ENCODE results near the gene NR5A1.

Gene NR5A1

GRCh38 chr9:124472770-124473169 lies 34.4 kb downstream of the NR5A1 start:
- Histone ChIP-seq H3K9ac (ENCODE audit: low read length in 2 of 2) (no peak overlapping the region), H3K27me3 (ENCODE audit: control insufficient read depth in 1 of 2, insufficient read depth in 2 of 2, low read length in 2 of 2) (peaks cover 23 to 25% of the 10 kb centered on the region in 2 donors), H3K27ac (ENCODE audit: low read length) (no peak overlapping the region), H3K4me1 (ENCODE audit: control insufficient read depth, insufficient read depth, low read length) (no peaks in the 10 kb centered on the region), H3K9me3 (ENCODE audit: control insufficient read depth in 2 of 2, low read length in 2 of 2) (no peaks in the 10 kb centered on the region), H3K36me3 (ENCODE audit: control insufficient read depth in 2 of 2, insufficient read depth in 2 of 2, low read length in 2 of 2) (no peaks in the 10 kb centered on the region), H3K4me3 (ENCODE audit: low read length in 2 of 2) (no peak overlapping the region)

GRCh38 chr9:124471761-124472160 lies 35.4 kb downstream of the NR5A1 start:
- Histone ChIP-seq H3K27me3 (ENCODE audit: control insufficient read depth in 1 of 2, insufficient read depth in 2 of 2, low read length in 2 of 2) (peaks cover 16 to 17% of the 10 kb centered on the region in 2 donors), H3K9ac (ENCODE audit: low read length in 2 of 2) (no peak overlapping the region)

GRCh38 chr9:124470726-124471125 lies 36.5 kb downstream of the NR5A1 start:
- Histone ChIP-seq H3K36me3 (ENCODE audit: control insufficient read depth in 2 of 2, insufficient read depth in 2 of 2, low read length in 2 of 2) (no peaks in the 10 kb centered on the region), H3K9ac (ENCODE audit: low read length in 2 of 2) (no peak overlapping the region), H3K27ac (ENCODE audit: low read length) (no peak overlapping the region), H3K4me3 (ENCODE audit: low read length in 2 of 2) (no peak overlapping the region), H3K27me3 (ENCODE audit: control insufficient read depth in 1 of 2, insufficient read depth in 2 of 2, low read length in 2 of 2) (peaks cover 6 to 8% of the 10 kb centered on the region in 2 donors), H3K9me3 (ENCODE audit: control insufficient read depth in 2 of 2, low read length in 2 of 2) (no peaks in the 10 kb centered on the region), H3K4me1 (ENCODE audit: control insufficient read depth, insufficient read depth, low read length) (no peaks in the 10 kb centered on the region)

More at GRCh38 chr9:124471761-124472160, 35.4 kb downstream of the NR5A1 start:
- H3K4me1 ChIP-seq (ENCODE audit: control insufficient read depth, insufficient read depth, low read length): no peaks in the 10 kb centered on the region
- no peaks in the 10 kb centered on the region for H3K9me3 ChIP-seq (ENCODE audit: control insufficient read depth in 2 of 2, low read length in 2 of 2)
- no peaks in the 10 kb centered on the region for H3K36me3 ChIP-seq (ENCODE audit: control insufficient read depth in 2 of 2, insufficient read depth in 2 of 2, low read length in 2 of 2)
- no peak overlapping the region for H3K27ac ChIP-seq (ENCODE audit: low read length)
- no peak overlapping the region for H3K4me3 ChIP-seq (ENCODE audit: low read length in 2 of 2)

GRCh38 chr9:124470306-124470705 lies 36.9 kb downstream of the NR5A1 start:
- Histone ChIP-seq H3K36me3 (ENCODE audit: control insufficient read depth in 2 of 2, insufficient read depth in 2 of 2, low read length in 2 of 2) (no peaks in the 10 kb centered on the region), H3K4me1 (ENCODE audit: control insufficient read depth, insufficient read depth, low read length) (no peaks in the 10 kb centered on the region), H3K9me3 (ENCODE audit: control insufficient read depth in 2 of 2, low read length in 2 of 2) (no peaks in the 10 kb centered on the region), H3K27me3 (ENCODE audit: control insufficient read depth in 1 of 2, insufficient read depth in 2 of 2, low read length in 2 of 2) (peaks cover 3 to 6% of the 10 kb centered on the region in 2 donors), H3K27ac (ENCODE audit: low read length) (no peak overlapping the region), H3K4me3 (ENCODE audit: low read length in 2 of 2) (no peak overlapping the region), H3K9ac (ENCODE audit: low read length in 2 of 2) (no peak overlapping the region)

- Histone ChIP-seq H3K4me3 (ENCODE audit: low read length in 2 of 2) (no peak overlapping the region), H3K27ac (ENCODE audit: low read length) (no peak overlapping the region), H3K27me3 (ENCODE audit: control insufficient read depth in 1 of 2, insufficient read depth in 2 of 2, low read length in 2 of 2) (peaks cover 0 to 2% of the 10 kb centered on the region in 2 donors), H3K9me3 (ENCODE audit: control insufficient read depth in 2 of 2, low read length in 2 of 2) (no peaks in the 10 kb centered on the region), H3K9ac (ENCODE audit: low read length in 2 of 2) (no peak overlapping the region), H3K36me3 (ENCODE audit: control insufficient read depth in 2 of 2, insufficient read depth in 2 of 2, low read length in 2 of 2) (no peaks in the 10 kb centered on the region), H3K4me1 (ENCODE audit: control insufficient read depth, insufficient read depth, low read length) (no peaks in the 10 kb centered on the region)
These were observed 38.0 kb downstream of the NR5A1 start for GRCh38 chr9:124469011-124469832.

- H3K9ac ChIP-seq (ENCODE audit: low read length in 2 of 2): no peak overlapping the region
- H3K4me3 ChIP-seq (ENCODE audit: low read length in 2 of 2): no peak overlapping the region
- no peaks in the 10 kb centered on the region for H3K36me3 ChIP-seq (ENCODE audit: control insufficient read depth in 2 of 2, insufficient read depth in 2 of 2, low read length in 2 of 2)
- H3K9me3 ChIP-seq (ENCODE audit: control insufficient read depth in 2 of 2, low read length in 2 of 2): no peaks in the 10 kb centered on the region
- H3K27ac ChIP-seq (ENCODE audit: low read length): no peak overlapping the region
- peaks cover 0 to 2% of the 10 kb centered on the region in 2 donors for H3K27me3 ChIP-seq (ENCODE audit: control insufficient read depth in 1 of 2, insufficient read depth in 2 of 2, low read length in 2 of 2)
- no peaks in the 10 kb centered on the region for H3K4me1 ChIP-seq (ENCODE audit: control insufficient read depth, insufficient read depth, low read length)
These were observed 39.0 kb downstream of the NR5A1 start for GRCh38 chr9:124468061-124468740.

GRCh38 chr9:124467410-124468060 lies 39.7 kb downstream of the NR5A1 start:
- peaks cover 0 to 2% of the 10 kb centered on the region in 2 donors for H3K27me3 ChIP-seq (ENCODE audit: control insufficient read depth in 1 of 2, insufficient read depth in 2 of 2, low read length in 2 of 2)

GRCh38 chr9:124465736-124466135 lies 41.5 kb downstream of the NR5A1 start:
- Histone ChIP-seq H3K4me1 (ENCODE audit: control insufficient read depth, insufficient read depth, low read length) (no peaks in the 10 kb centered on the region), H3K27me3 (ENCODE audit: control insufficient read depth in 1 of 2, insufficient read depth in 2 of 2, low read length in 2 of 2) (peaks cover 0 to 2% of the 10 kb centered on the region in 2 donors), H3K27ac (ENCODE audit: low read length) (no peak overlapping the region), H3K36me3 (ENCODE audit: control insufficient read depth in 2 of 2, insufficient read depth in 2 of 2, low read length in 2 of 2) (no peaks in the 10 kb centered on the region), H3K9me3 (ENCODE audit: control insufficient read depth in 2 of 2, low read length in 2 of 2) (no peaks in the 10 kb centered on the region), H3K4me3 (ENCODE audit: low read length in 2 of 2) (no peak overlapping the region), H3K9ac (ENCODE audit: low read length in 2 of 2) (no peak overlapping the region)

More at GRCh38 chr9:124467410-124468060, 39.7 kb downstream of the NR5A1 start:
- no peak overlapping the region for H3K27ac ChIP-seq (ENCODE audit: low read length)
- no peak overlapping the region for H3K4me3 ChIP-seq (ENCODE audit: low read length in 2 of 2)
- H3K4me1 ChIP-seq (ENCODE audit: control insufficient read depth, insufficient read depth, low read length): no peaks in the 10 kb centered on the region
- no peaks in the 10 kb centered on the region for H3K36me3 ChIP-seq (ENCODE audit: control insufficient read depth in 2 of 2, insufficient read depth in 2 of 2, low read length in 2 of 2)
- H3K9me3 ChIP-seq (ENCODE audit: control insufficient read depth in 2 of 2, low read length in 2 of 2): no peaks in the 10 kb centered on the region
- no peak overlapping the region for H3K9ac ChIP-seq (ENCODE audit: low read length in 2 of 2)

- no peaks in the 10 kb centered on the region for H3K9me3 ChIP-seq (ENCODE audit: control insufficient read depth in 2 of 2, low read length in 2 of 2)
- H3K36me3 ChIP-seq (ENCODE audit: control insufficient read depth in 2 of 2, insufficient read depth in 2 of 2, low read length in 2 of 2): no peaks in the 10 kb centered on the region
- no peaks in the 10 kb centered on the region for H3K4me1 ChIP-seq (ENCODE audit: control insufficient read depth, insufficient read depth, low read length)
- H3K27ac ChIP-seq (ENCODE audit: low read length): no peak overlapping the region
- H3K9ac ChIP-seq (ENCODE audit: low read length in 2 of 2): no peak overlapping the region
- peaks cover 0 to 2% of the 10 kb centered on the region in 2 donors for H3K27me3 ChIP-seq (ENCODE audit: control insufficient read depth in 1 of 2, insufficient read depth in 2 of 2, low read length in 2 of 2)
- H3K4me3 ChIP-seq (ENCODE audit: low read length in 2 of 2): no peak overlapping the region
These were observed 44.5 kb downstream of the NR5A1 start for GRCh38 chr9:124462739-124463138.

- Histone ChIP-seq H3K4me3 (ENCODE audit: low read length in 2 of 2) (no peak overlapping the region), H3K36me3 (ENCODE audit: control insufficient read depth in 2 of 2, insufficient read depth in 2 of 2, low read length in 2 of 2) (no peaks in the 10 kb centered on the region), H3K9me3 (ENCODE audit: control insufficient read depth in 2 of 2, low read length in 2 of 2) (no peaks in the 10 kb centered on the region), H3K27me3 (ENCODE audit: control insufficient read depth in 1 of 2, insufficient read depth in 2 of 2, low read length in 2 of 2) (peaks cover 9 to 11% of the 10 kb centered on the region in 2 donors), H3K4me1 (ENCODE audit: control insufficient read depth, insufficient read depth, low read length) (no peaks in the 10 kb centered on the region), H3K9ac (ENCODE audit: low read length in 2 of 2) (no peak overlapping the region), H3K27ac (ENCODE audit: low read length) (no peak overlapping the region)
These were observed 48.8 kb downstream of the NR5A1 start for GRCh38 chr9:124458441-124458840.
